AG08396 (cell line): Measurements from ENCODE around the gene SIK2.
A peak's percentile ranks its signal among the peaks of the same experiment; 100 is the strongest.
"Not testable (repeated sequence)": the region's sequence is repeated elsewhere in the genome, so short reads cannot be mapped to it uniquely, and the experiment has no call there.

Source experiments
- DNase-seq: peaks from one replicate; pipeline ENCODE4 v3.0.0; 2012; ENCODE audit warnings: low spot score, mixed read lengths

Gene SIK2

GRCh38 chr11:111699579-111700156 lies 97.4 kb downstream of the SIK2 start:
- DNase-seq, result no peak

GRCh38 chr11:111700162-111700561 lies 97.9 kb downstream of the SIK2 start:
- DNase-seq, result no peak

GRCh38 chr11:111702623-111703022 lies 100.4 kb downstream of the SIK2 start:
- DNase-seq, result no peak

- no peak for DNase-seq
Observed at GRCh38 chr11:111703576-111703975, 101.3 kb downstream of the SIK2 start.

- peak; percentile 34 for DNase-seq
Observed at GRCh38 chr11:111707039-111707690, 104.9 kb downstream of the SIK2 start.

- DNase-seq, result no peak
Observed at GRCh38 chr11:111707691-111708067, 105.4 kb downstream of the SIK2 start.

GRCh38 chr11:111714522-111714921 lies 112.3 kb downstream of the SIK2 start:
- no peak for DNase-seq

- DNase-seq, result no peak
Observed at GRCh38 chr11:111715142-111715816, 113.0 kb downstream of the SIK2 start.

- not testable (repeated sequence) for DNase-seq
Observed at GRCh38 chr11:111717660-111718059, 115.4 kb downstream of the SIK2 start.

- DNase-seq, result peak; percentile 49
Observed at GRCh38 chr11:111718436-111718835, 116.2 kb downstream of the SIK2 start.

- no peak for DNase-seq
Observed at GRCh38 chr11:111718859-111719258, 116.6 kb downstream of the SIK2 start.

GRCh38 chr11:111719379-111719778 lies 117.1 kb downstream of the SIK2 start:
- DNase-seq, result peak; percentile 38

- no peak for DNase-seq
Observed at GRCh38 chr11:111720801-111721494, 118.7 kb downstream of the SIK2 start.

- no peak for DNase-seq
Observed at GRCh38 chr11:111722501-111722900, 120.3 kb downstream of the SIK2 start.

- no peak for DNase-seq
Observed at GRCh38 chr11:111723595-111723994, 121.3 kb downstream of the SIK2 start.

GRCh38 chr11:111724615-111725129 lies 122.4 kb downstream of the SIK2 start:
- no peak for DNase-seq

- no peak for DNase-seq
Observed at GRCh38 chr11:111725621-111726020, 123.4 kb downstream of the SIK2 start.

- DNase-seq, result no peak
Observed at GRCh38 chr11:111726301-111726713, 124.1 kb downstream of the SIK2 start.

- DNase-seq, result no peak
Observed at GRCh38 chr11:111727431-111727830, 125.2 kb downstream of the SIK2 start.

- DNase-seq, result no peak
Observed at GRCh38 chr11:111729071-111729830, 127.0 kb downstream of the SIK2 start.

GRCh38 chr11:111729831-111730311 lies 127.6 kb downstream of the SIK2 start:
- DNase-seq, result no peak
